Measurements from ENCODE around the gene WRAP73. TPM values are rescaled to one million over a fixed set of nuclear protein-coding genes. Genes with fewer than 3 reads are reported as not detected.

Gene WRAP73
- total RNA-seq, 1 donor from 2014 or later = 32.5 TPM

GRCh38 chr1:3669421-3669821, 19.5 kb upstream of the WRAP73 start:
- intact Hi-C loops (cut with micrococcal nuclease) = no loop called here

GRCh38 chr1:3668585-3669300, 18.8 kb upstream of the WRAP73 start:
- intact Hi-C loops (cut with micrococcal nuclease) = no loop called here

- intact Hi-C loops (cut with micrococcal nuclease) = no loop called here
Measured at GRCh38 chr1:3668148-3668547, 18.2 kb upstream of the WRAP73 start.

- intact Hi-C loops (cut with micrococcal nuclease) = no loop called here
Measured at GRCh38 chr1:3664700-3665375, 14.9 kb upstream of the WRAP73 start.

GRCh38 chr1:3663999-3664699, 14.2 kb upstream of the WRAP73 start:
- intact Hi-C loops (cut with micrococcal nuclease) = no loop called here

GRCh38 chr1:3662080-3662671, 12.3 kb upstream of the WRAP73 start:
- intact Hi-C loops (cut with micrococcal nuclease) = no loop called here

GRCh38 chr1:3661631-3662030, 11.7 kb upstream of the WRAP73 start:
- intact Hi-C loops (cut with micrococcal nuclease) = no loop called here

GRCh38 chr1:3660704-3661103, 10.8 kb upstream of the WRAP73 start:
- intact Hi-C loops (cut with micrococcal nuclease) = no loop called here

- intact Hi-C loops (cut with micrococcal nuclease) = loop anchor here (10.0 kb wide), 1 partner anchor 1134 kb away; the partner anchor contains the start of gene PANK4
Measured at GRCh38 chr1:3659093-3659492, 9.2 kb upstream of the WRAP73 start.

GRCh38 chr1:3658231-3658615, 8.3 kb upstream of the WRAP73 start:
- intact Hi-C loops (cut with micrococcal nuclease) = loop anchor here (10.0 kb wide), 1 partner anchor 1133 kb away; the partner anchor contains the start of gene PANK4

- intact Hi-C loops (cut with micrococcal nuclease) = loop anchor here (10.0 kb wide), 1 partner anchor 1133 kb away; the partner anchor contains the start of gene PANK4
Measured at GRCh38 chr1:3657578-3658230, 7.8 kb upstream of the WRAP73 start.

GRCh38 chr1:3657096-3657475, 7.2 kb upstream of the WRAP73 start:
- intact Hi-C loops (cut with micrococcal nuclease) = loop anchor here (10.0 kb wide), 1 partner anchor 1132 kb away; the partner anchor contains the start of gene PANK4

GRCh38 chr1:3656450-3657095, 6.7 kb upstream of the WRAP73 start:
- intact Hi-C loops (cut with micrococcal nuclease) = loop anchor here (10.0 kb wide), 1 partner anchor 1132 kb away; the partner anchor contains the start of gene PANK4

- intact Hi-C loops (cut with micrococcal nuclease) = loop anchor here (10.0 kb wide), 1 partner anchor 1130 kb away; the partner anchor contains the start of gene PANK4
Measured at GRCh38 chr1:3654549-3655281, 4.8 kb upstream of the WRAP73 start.

GRCh38 chr1:3653286-3653618, 3.3 kb upstream of the WRAP73 start:
- intact Hi-C loops (cut with micrococcal nuclease) = loop anchor here (10.0 kb wide), 1 partner anchor 1128 kb away; the partner anchor contains the start of gene PANK4

- intact Hi-C loops (cut with micrococcal nuclease) = loop anchor here (10.0 kb wide), 1 partner anchor 1128 kb away; the partner anchor contains the start of gene PANK4
Measured at GRCh38 chr1:3652548-3653285, 2.8 kb upstream of the WRAP73 start.

- intact Hi-C loops (cut with micrococcal nuclease) = loop anchor here (10.0 kb wide), 1 partner anchor 1127 kb away; the partner anchor contains the start of gene PANK4
Measured at GRCh38 chr1:3651930-3652547, 2.1 kb upstream of the WRAP73 start, which contains the start of gene TP73. TSS of gene TP73 (plus strand) at chr1:3652516. CDS start at chr1:3682366, 29,850 bp downstream.
